ENCODE data around the gene SCGN.
"Not testable (repeated sequence)": the region's sequence is repeated elsewhere in the genome, so short reads cannot be mapped to it uniquely, and the experiment has no call there.

The SCGN gene

DNA sequence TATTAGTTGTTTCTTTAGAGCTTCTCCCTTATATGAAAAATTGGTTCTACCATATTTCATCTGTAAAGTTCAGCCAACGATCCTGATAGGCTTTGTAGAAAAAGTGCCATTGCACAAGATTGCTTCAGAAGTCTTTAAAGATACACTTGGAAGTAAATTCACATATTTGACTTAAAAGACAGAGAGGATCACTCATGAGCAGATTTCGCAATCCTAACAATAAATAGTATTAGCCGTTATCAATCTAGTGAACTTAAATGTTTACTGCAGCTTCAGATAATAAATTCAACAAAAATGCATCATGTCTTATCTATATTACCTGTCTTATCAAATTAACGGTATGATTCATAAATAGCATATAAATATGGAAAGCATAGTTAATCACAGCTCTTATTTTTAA, 93.8 kb downstream of the SCGN start:
- TF ChIP-seq TAF1 (IDR thresholded peaks at IDR 0.05; ENCODE audit: borderline replicate concordance, low read depth, low read length), result no peak
- FAIRE-seq (no peak), DNase-seq (ENCODE audit: insufficient read length) (no peak)

DNA sequence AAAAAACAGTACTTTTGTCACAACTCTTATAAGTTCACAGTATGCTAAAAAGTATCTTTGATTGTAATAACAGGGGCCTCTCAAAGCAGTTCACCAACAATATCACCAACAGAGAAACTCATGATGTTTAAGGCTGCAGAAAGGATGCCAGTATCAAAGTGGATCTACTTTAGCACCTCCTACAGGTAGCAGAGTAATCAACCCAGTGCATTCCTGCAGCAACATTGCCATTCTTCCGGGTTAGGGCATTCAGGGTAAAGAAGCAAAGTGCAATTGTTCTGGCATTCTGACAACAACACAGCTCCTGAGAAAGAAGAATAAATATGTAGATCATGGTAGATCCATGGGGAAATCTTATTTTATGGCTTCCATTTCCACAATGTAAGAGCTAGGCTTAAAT, 95.0 kb downstream of the SCGN start:
- TF ChIP-seq TAF1 (IDR thresholded peaks at IDR 0.05; ENCODE audit: borderline replicate concordance, low read depth, low read length) (no peak), POLR2AphosphoS5 (IDR thresholded peaks at IDR 0.05; ENCODE audit: low read depth, low read length) (no peak)
- DNase-seq (ENCODE audit: insufficient read length), result no peak
- no peak for FAIRE-seq

DNA sequence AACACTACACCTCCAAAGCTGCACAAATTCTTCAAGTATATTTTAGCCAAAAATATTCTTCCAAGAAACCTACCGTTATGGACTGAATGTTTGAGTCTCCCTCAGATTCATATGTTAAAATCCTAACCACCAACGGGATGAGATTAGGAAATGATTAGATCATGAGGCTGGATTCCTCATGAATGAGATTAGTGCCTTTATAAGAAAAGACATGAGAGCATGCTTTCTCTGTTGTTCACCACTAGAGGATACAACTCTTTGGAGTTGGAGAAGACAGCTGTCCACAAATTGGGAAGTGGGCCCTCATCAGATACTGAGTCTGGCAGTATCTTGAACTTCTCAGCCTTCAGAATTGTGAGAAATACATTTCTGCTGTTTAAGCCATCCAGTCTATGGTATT, 95.5 kb downstream of the SCGN start:
- FAIRE-seq, result no peak
- no peak for TF ChIP-seq POLR2AphosphoS5 (IDR thresholded peaks at IDR 0.05; ENCODE audit: low read depth, low read length)
- no peak for TF ChIP-seq POLR2A (IDR thresholded peaks at IDR 0.05; ENCODE audit: low read depth, low read length)
- no peak for TF ChIP-seq TAF1 (IDR thresholded peaks at IDR 0.05; ENCODE audit: borderline replicate concordance, low read depth, low read length)
- DNase-seq (ENCODE audit: insufficient read length), result no peak

DNA sequence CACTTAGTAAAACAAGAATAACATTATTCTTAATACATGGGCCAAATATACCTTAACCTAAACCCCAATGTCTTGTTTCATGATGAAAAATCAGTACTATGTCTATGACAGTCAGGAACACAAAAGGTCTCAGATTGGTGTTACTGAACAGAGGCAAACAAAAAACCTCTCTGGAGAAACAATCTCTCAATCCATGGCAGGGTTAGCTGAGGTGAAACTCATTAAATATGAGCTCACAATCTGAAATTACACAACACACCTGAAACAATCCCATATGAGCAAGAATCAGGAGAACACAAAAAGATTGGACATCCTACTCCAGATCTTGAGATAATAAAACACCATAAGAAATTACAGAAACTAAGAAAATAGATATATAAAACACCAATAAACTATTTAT, 96.0 kb downstream of the SCGN start:
- DNase-seq (ENCODE audit: insufficient read length), result no peak
- no peak for FAIRE-seq

DNA sequence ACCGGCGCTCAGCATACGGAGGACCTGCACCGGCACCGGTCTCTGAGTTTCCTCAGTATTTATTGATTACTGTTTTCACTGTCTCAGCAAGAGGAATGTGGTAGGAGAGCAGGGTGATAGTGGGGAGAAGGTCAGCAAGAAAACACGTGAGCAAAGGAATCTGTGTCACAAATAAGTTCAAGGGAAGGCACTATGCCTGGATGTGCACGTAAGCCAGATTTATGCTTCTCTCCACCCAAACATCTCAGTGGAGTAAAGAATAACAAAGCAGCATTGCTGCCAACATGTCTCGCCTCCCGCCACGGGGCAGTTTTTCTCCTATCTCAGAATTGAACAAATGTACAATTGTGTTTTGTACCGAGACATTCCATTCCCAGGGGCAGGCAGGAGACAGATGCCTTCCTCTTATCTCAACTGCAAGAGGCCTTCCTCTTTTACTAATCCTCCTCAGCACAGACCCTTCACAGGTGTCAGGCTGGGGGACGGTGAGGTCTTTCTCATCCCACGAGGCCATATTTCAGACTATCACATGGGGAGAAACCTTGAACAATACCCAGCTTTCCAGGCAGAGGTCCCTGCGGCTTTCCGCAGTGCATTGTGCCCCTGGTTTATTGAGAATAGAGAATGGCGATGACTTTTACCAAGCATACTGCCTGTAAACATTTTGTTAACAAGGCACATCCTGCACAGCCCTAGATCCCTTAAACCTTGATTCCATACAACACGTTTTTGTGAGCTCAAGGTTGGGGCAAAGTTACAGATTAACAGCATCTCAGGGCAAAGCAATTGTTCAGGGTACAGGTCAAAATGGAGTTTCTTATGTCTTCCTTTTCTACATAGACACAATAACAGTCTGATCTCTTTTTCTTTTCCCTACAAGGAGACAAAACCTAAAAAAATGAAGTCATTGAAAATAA, 96.8 kb downstream of the SCGN start:
- not testable (repeated sequence) for FAIRE-seq; DNase-seq (ENCODE audit: insufficient read length)

More for the DNA sequence above, 96.0 kb downstream of the SCGN start:
- TF ChIP-seq TAF1 (IDR thresholded peaks at IDR 0.05; ENCODE audit: borderline replicate concordance, low read depth, low read length), result no peak
- no peak for TF ChIP-seq POLR2AphosphoS5 (IDR thresholded peaks at IDR 0.05; ENCODE audit: low read depth, low read length)
- no peak for TF ChIP-seq POLR2A (IDR thresholded peaks at IDR 0.05; ENCODE audit: low read depth, low read length)

DNA sequence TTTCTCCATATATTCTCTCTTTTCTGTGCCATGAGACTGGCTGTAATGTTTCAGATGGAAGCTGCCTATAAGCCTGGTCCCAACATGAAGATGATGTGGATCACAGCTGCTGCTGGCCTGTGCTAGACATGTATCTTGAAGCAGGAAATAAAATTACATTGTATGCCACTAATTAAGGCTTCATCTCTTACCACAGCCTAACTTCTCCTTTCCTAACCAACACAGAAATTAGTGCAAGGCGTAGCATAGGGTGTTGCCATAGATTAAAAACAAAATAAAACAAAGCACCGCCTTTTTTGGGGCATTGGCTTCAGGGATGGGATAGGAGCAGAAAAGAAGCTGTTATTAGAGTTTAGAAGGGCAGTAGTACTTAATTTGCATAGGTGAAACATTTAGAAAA, 97.8 kb downstream of the SCGN start:
- FAIRE-seq (no peak), DNase-seq (ENCODE audit: insufficient read length) (no peak)
- TF ChIP-seq TAF1 (IDR thresholded peaks at IDR 0.05; ENCODE audit: borderline replicate concordance, low read depth, low read length) (no peak), POLR2AphosphoS5 (IDR thresholded peaks at IDR 0.05; ENCODE audit: low read depth, low read length) (no peak), POLR2A (IDR thresholded peaks at IDR 0.05; ENCODE audit: low read depth, low read length) (no peak)

DNA sequence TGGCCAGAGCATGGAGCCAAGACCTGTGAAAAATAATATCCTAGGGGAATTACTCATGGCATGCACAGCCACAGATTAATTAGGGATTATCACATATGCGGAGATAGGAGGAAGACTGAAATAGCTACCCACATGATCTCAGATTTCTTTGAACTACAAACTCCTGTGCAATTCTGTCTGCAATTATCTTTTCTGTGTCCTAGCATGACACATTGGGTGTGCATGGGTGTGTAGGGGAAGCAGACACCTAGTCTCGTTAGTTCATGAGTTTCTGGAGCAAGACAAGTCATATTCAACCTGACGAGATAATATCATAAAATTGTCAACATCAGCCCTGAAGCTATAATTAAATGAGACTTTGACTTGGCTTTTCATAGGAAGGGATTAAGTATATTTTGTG, 98.9 kb downstream of the SCGN start:
- FAIRE-seq (no peak), DNase-seq (ENCODE audit: insufficient read length) (no peak)
- TF ChIP-seq TAF1 (IDR thresholded peaks at IDR 0.05; ENCODE audit: borderline replicate concordance, low read depth, low read length) (no peak), POLR2A (IDR thresholded peaks at IDR 0.05; ENCODE audit: low read depth, low read length) (no peak), POLR2AphosphoS5 (IDR thresholded peaks at IDR 0.05; ENCODE audit: low read depth, low read length) (no peak)

Measured in GM12892 (cell line).